ENCODE data around the gene DCUN1D4.

DCUN1D4 gene

DNA sequence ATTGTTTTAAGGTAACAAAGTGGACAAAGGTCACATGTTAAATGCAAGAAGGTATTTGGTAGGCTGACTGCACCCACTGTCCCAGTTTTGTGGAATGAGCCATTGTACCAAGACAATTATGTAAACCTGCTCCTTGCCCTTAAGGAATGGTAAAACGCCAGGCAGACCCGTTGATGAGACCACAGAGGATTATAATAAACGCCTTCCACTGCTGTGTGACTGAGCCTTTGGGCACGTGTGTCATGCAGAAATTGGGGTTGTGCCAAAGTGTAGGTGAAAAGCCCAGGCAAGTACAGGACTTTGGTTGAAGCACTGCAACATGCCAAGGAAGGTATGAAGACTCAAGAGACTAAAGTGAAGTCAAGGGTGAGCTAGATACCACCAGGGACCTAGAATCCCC lies 117.5 kb downstream of the DCUN1D4 start:
- in situ Hi-C loops (cut with MboI; ENCODE audit: low sequenced_read_pairs) = no loop called here

DNA sequence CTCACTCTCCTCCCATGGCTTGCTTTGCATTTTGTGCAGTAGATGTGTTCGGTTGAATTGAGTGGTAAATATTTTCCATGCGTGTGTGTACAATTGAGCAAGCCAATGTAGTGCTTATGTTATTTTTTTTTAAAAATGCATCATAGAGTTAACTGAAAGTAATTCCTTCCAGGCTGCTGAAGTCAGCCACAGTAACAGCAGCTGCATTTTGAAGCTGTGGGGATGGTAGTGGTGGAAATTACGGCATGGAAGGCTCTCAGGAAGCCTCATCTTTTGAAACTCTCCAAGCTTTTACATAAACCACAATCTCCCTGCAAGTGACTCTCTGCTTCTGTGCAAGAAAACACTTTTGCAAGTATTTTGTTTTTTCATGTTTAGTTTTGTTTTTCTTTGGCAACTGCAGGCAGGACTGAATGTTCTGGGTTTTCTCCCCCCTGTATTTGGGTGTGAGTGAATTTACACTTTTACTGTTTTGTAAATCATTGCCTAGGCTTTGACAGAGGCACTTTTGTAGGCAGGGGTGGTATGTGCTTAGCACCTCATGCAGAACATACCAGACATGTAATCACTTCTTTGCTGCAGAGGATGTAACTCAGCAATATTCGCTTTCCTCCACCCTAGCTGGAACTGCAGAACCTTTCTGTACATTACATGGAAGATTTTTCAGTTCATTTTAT lies 121.0 kb downstream of the DCUN1D4 start:
- in situ Hi-C loops (cut with MboI; ENCODE audit: low sequenced_read_pairs) = no loop called here

DNA sequence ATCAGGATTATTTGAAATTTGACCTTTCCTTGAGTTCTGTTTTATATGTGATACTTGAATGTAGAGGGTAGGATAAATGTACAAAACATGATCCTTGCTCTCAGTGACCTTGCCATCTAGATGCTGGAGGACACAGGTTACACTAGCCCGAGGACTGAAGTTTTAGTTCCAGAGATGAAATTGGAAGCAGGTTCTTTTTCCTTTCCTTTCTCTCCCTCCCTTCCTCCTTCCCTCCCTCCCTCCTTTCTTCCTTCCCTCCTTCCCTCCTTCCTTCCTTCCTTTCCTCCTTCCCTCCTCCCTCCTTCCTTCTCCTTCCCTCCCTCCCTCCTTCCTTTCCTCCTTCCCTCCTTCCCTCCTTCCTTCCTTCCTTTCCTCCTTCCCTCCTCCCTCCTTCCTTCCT lies 122.9 kb downstream of the DCUN1D4 start:
- in situ Hi-C loops (cut with MboI; ENCODE audit: low sequenced_read_pairs) = no loop called here

Data from HL-60/S4 treated with retinoic acid at 250 ng/mL for 4 days and 3 days (cell line).